Measurements from ENCODE around the gene WWC1. TPM values are rescaled to one million over a fixed set of nuclear protein-coding genes. Genes with fewer than 3 reads are reported as not detected.

The WWC1 gene
- total RNA-seq, 2 experiments from 2014 or later = 1.0 to 1.3 TPM

DNA sequence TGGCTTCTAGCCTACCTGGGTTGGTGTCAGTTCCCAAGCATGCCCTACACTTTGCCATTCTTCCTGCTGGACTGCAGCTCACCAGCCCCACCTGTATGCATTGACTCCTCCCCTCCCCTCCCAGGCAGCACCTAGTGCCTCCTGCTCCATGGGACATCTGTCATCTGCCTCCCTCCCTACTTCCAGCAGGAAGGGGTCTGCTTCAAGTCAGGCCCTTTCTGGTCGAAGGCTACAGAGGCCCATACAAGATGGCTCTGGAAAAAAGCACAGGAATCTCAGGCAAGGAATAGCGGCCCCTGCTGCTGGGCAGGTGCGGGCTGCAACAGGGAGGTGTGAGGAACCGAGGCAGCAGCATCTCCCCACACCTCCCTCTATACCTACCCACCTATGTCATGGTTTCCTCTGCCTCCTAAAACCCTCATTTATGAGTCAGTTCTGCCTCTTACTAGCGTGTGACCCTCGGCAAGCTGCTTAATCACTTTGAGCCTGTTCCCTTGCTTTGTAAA lies 19.7 kb downstream of the WWC1 start:
- Mint-ChIP-seq H3K4me1 (ENCODE audit: low read depth) (no peaks in the 10 kb centered on the region), H3K27me3 (peaks cover 20% of the 10 kb centered on the region), H3K36me3 (ENCODE audit: low read depth) (no peaks in the 10 kb centered on the region), H3K27ac (no peak overlapping the region), H3K9me3 (no peaks in the 10 kb centered on the region), H3K4me3 (no peak overlapping the region)
- H3K27ac ChIP-seq (ENCODE audit: low read depth in 1 of 2, low read length in 2 of 2) = no peak overlapping the region
- DNase-seq (no peak), ATAC-seq (ENCODE audit: poor library complexity) (no peak)
- intact Hi-C loops (cut with DNase I, micrococcal nuclease) = no loop called here
- TF ChIP-seq, protein P1, sequence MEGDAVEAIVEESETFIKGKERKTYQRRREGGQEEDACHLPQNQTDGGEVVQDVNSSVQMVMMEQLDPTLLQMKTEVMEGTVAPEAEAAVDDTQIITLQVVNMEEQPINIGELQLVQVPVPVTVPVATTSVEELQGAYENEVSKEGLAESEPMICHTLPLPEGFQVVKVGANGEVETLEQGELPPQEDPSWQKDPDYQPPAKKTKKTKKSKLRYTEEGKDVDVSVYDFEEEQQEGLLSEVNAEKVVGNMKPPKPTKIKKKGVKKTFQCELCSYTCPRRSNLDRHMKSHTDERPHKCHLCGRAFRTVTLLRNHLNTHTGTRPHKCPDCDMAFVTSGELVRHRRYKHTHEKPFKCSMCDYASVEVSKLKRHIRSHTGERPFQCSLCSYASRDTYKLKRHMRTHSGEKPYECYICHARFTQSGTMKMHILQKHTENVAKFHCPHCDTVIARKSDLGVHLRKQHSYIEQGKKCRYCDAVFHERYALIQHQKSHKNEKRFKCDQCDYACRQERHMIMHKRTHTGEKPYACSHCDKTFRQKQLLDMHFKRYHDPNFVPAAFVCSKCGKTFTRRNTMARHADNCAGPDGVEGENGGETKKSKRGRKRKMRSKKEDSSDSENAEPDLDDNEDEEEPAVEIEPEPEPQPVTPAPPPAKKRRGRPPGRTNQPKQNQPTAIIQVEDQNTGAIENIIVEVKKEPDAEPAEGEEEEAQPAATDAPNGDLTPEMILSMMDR (IDR thresholded peaks at IDR 0.05) = no peak
- no peaks in the 10 kb centered on the region for H3K36me3 ChIP-seq (ENCODE audit: insufficient read depth, low read length)
- H3K4me3 ChIP-seq (ENCODE audit: low read length) = no peak overlapping the region
- no peaks in the 10 kb centered on the region for H3K9me3 ChIP-seq (ENCODE audit: control insufficient read depth in 1 of 2, insufficient read depth in 1 of 2, low read length in 2 of 2)
- CTCF ChIA-PET = no interaction called here
- no peaks in the 10 kb centered on the region for H3K27me3 ChIP-seq (ENCODE audit: control insufficient read depth in 1 of 2, insufficient read depth in 2 of 2, low read length in 2 of 2)
- no peaks in the 10 kb centered on the region for H3K4me1 ChIP-seq (ENCODE audit: insufficient read depth, low read length)
- POLR2A ChIA-PET = no interaction called here

DNA sequence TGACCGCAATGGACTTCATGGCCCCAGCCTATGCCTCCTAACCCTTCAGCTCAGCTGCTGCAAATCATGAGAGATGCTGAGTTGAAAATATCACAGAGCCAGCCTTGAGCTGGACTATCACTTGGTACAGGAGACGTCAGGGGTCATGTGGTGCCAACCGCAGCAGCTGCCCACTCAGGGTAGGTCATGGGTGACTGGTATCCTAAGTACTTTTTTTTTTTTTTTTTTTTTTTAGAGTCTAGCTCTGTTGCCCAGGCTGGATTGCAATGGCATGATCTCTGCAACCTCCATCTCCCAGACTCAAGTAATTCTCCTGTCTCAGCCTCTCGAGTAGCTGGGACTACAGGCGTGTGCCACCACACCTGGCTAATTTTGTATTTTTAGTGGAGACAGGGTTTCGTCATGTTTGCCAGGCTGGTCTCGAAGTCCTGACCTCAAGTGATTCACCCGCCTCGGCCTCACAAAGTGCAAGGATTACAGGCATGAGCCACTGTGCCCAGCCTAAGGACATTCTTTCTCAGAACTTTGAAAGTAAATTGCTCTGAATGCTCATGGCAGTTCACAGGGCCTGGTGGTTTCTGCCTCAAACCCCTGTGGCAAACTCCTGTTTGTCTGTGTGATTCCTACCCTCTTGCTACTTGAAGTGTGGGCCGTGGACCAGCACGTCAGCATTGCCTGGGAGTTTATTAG lies 21.3 kb downstream of the WWC1 start:
- H3K9me3 ChIP-seq (ENCODE audit: control insufficient read depth in 1 of 2, insufficient read depth in 1 of 2, low read length in 2 of 2) = no peaks in the 10 kb centered on the region
- no peaks in the 10 kb centered on the region for H3K4me1 Mint-ChIP-seq (ENCODE audit: low read depth)
- no peak overlapping the region for H3K4me3 ChIP-seq (ENCODE audit: low read length)
- H3K36me3 Mint-ChIP-seq (ENCODE audit: low read depth) = no peaks in the 10 kb centered on the region
- H3K9me3 Mint-ChIP-seq = no peaks in the 10 kb centered on the region
- no peaks in the 10 kb centered on the region for H3K4me1 ChIP-seq (ENCODE audit: insufficient read depth, low read length)
- H3K27me3 Mint-ChIP-seq = peaks cover 20% of the 10 kb centered on the region
- H3K27ac Mint-ChIP-seq = no peak overlapping the region
- DNase-seq (no peak), ATAC-seq (ENCODE audit: poor library complexity) (no peak)
- H3K27ac ChIP-seq (ENCODE audit: low read depth in 1 of 2, low read length in 2 of 2) = no peak overlapping the region
- no peaks in the 10 kb centered on the region for H3K27me3 ChIP-seq (ENCODE audit: control insufficient read depth in 1 of 2, insufficient read depth in 2 of 2, low read length in 2 of 2)
- ChIA-PET CTCF (no interaction called here), POLR2A (no interaction called here)
- TF ChIP-seq, protein P1 (IDR thresholded peaks at IDR 0.05) = no peak
- no peak overlapping the region for H3K4me3 Mint-ChIP-seq
- intact Hi-C loops (cut with DNase I, micrococcal nuclease) = no loop called here
- H3K36me3 ChIP-seq (ENCODE audit: insufficient read depth, low read length) = no peaks in the 10 kb centered on the region

DNA sequence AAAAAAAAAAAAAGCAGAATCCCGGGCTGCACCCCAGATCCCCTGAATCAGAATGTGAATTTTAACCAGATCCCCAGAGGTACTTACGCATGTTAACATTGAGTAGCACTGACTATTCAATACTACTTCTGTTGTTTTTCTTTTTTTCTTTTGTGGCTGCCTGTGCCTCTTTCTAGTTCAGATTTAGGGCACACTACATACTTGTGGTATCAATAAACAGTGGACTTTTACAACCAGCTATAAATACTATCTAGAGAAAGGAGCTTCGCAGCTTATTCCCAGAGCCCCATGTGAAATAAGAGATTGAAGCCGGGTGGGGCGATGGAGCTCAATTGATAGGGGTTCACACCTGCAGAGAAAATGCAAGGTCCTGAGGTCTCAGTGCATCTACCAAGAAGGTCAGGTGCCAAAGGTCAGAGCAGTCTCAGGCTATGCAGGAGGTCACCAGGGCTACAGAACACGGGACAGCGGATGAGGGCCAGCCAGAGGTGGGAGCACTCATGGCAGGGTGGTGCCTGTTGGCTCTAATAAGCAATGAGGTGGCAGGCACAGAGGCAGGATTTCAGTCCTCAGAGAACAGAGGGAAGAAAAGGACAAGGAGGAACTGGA lies 22.3 kb downstream of the WWC1 start:
- no peaks in the 10 kb centered on the region for H3K4me1 ChIP-seq (ENCODE audit: insufficient read depth, low read length)
- no peak overlapping the region for H3K27ac ChIP-seq (ENCODE audit: low read depth in 1 of 2, low read length in 2 of 2)
- intact Hi-C loops (cut with DNase I, micrococcal nuclease) = no loop called here
- no peak for DNase-seq
- H3K9me3 Mint-ChIP-seq = no peaks in the 10 kb centered on the region
- H3K27me3 ChIP-seq (ENCODE audit: control insufficient read depth in 1 of 2, insufficient read depth in 2 of 2, low read length in 2 of 2) = no peaks in the 10 kb centered on the region
- no peak overlapping the region for H3K4me3 ChIP-seq (ENCODE audit: low read length)
- H3K36me3 Mint-ChIP-seq (ENCODE audit: low read depth) = no peaks in the 10 kb centered on the region
- CTCF ChIA-PET = no interaction called here
- no peaks in the 10 kb centered on the region for H3K4me1 Mint-ChIP-seq (ENCODE audit: low read depth)
- H3K27ac Mint-ChIP-seq = no peak overlapping the region
- no peaks in the 10 kb centered on the region for H3K9me3 ChIP-seq (ENCODE audit: control insufficient read depth in 1 of 2, insufficient read depth in 1 of 2, low read length in 2 of 2)
- no peak overlapping the region for H3K4me3 Mint-ChIP-seq
- POLR2A ChIA-PET = no interaction called here
- peaks cover 19% of the 10 kb centered on the region for H3K27me3 Mint-ChIP-seq
- TF ChIP-seq, protein P1 (IDR thresholded peaks at IDR 0.05) = no peak
- H3K36me3 ChIP-seq (ENCODE audit: insufficient read depth, low read length) = no peaks in the 10 kb centered on the region
- no peak for ATAC-seq (ENCODE audit: poor library complexity)
